NCI-H2029 (cell line): Measurements from ENCODE around the gene SIL1.
"Not testable (repeated sequence)": the region's sequence is repeated elsewhere in the genome, so short reads cannot be mapped to it uniquely, and the experiment has no call there.

Experiments
- DNase-seq: peaks from one replicate; lab custom pipeline; 2025; lab: John Stamatoyannopoulos, UW

Gene SIL1

GRCh38 chr5:139138809-139139208 is 59.4 kb downstream of the SIL1 start:
- DNase-seq = peak; percentile 87

- DNase-seq = no peak
Measured at GRCh38 chr5:139138109-139138508, 60.1 kb downstream of the SIL1 start.

GRCh38 chr5:139137697-139138096 is 60.5 kb downstream of the SIL1 start:
- peak; percentile 81 for DNase-seq

- DNase-seq = peak; percentile 76
Measured at GRCh38 chr5:139134906-139135305, 63.3 kb downstream of the SIL1 start.

GRCh38 chr5:139133282-139133681 is 64.9 kb downstream of the SIL1 start:
- DNase-seq = peak; percentile 87

GRCh38 chr5:139132515-139132914 is 65.7 kb downstream of the SIL1 start:
- no peak for DNase-seq

GRCh38 chr5:139131921-139132432 is 66.2 kb downstream of the SIL1 start:
- no peak for DNase-seq

GRCh38 chr5:139131465-139131864 is 66.7 kb downstream of the SIL1 start:
- DNase-seq = no peak

- no peak for DNase-seq
Measured at GRCh38 chr5:139131062-139131461, 67.1 kb downstream of the SIL1 start.

- no peak for DNase-seq
Measured at GRCh38 chr5:139130214-139130613, 68.0 kb downstream of the SIL1 start.

GRCh38 chr5:139126711-139127111 is 71.5 kb downstream of the SIL1 start:
- DNase-seq = no peak

- DNase-seq = no peak
Measured at GRCh38 chr5:139125991-139126390, 72.2 kb downstream of the SIL1 start.

GRCh38 chr5:139124774-139125520 is 73.2 kb downstream of the SIL1 start:
- no peak for DNase-seq

- no peak for DNase-seq
Measured at GRCh38 chr5:139121120-139121519, 77.0 kb downstream of the SIL1 start.

- no peak for DNase-seq
Measured at GRCh38 chr5:139120521-139120920, 77.6 kb downstream of the SIL1 start.

GRCh38 chr5:139118804-139119203 is 79.4 kb downstream of the SIL1 start:
- DNase-seq = no peak

- DNase-seq = no peak
Measured at GRCh38 chr5:139117342-139117884, 80.8 kb downstream of the SIL1 start.

GRCh38 chr5:139116100-139116655 is 82.0 kb downstream of the SIL1 start:
- peak; percentile 58 for DNase-seq

GRCh38 chr5:139113892-139114291 is 84.3 kb downstream of the SIL1 start:
- no peak for DNase-seq

- not testable (repeated sequence) for DNase-seq
Measured at GRCh38 chr5:139112362-139112761, 85.8 kb downstream of the SIL1 start.

GRCh38 chr5:139110526-139111168 is 87.5 kb downstream of the SIL1 start:
- no peak for DNase-seq

GRCh38 chr5:139108063-139108824 is 89.9 kb downstream of the SIL1 start:
- DNase-seq = peak; percentile 74
